HepG2 (cell line): ENCODE measurements around the gene VSIR. TPM values are rescaled to one million over a fixed set of nuclear protein-coding genes. Genes with fewer than 3 reads are reported as not detected.

ENCODE experiments used
- ATAC-seq: fragments of 200-7000 bp; cut with Tn5 transposase; 3 replicates; pipeline ENCODE4 v1.9.1; 2020; ENCODE audit warnings: mild to moderate bottlenecking, moderate library complexity
- BruUV-seq: library from RNA; stranded (reverse); fragments of 400-500 nt; replicated peaks from 2 replicates; lab custom pipeline; 2021; lab: Mats Ljungman, UMichigan
- CTCF ChIA-PET: fragments of 300-600 bp; formaldehyde crosslinking; extraction: SDS; loops from one replicate; lab custom pipeline; 2021; ENCODE audit warnings: low total read pairs, inconsistent platforms, low intra/inter-chr PET ratio; lab: Yijun Ruan, JAX
- POLR2A ChIA-PET: fragments of 350-600 bp; sonication (Branson Sonifier 250); formaldehyde crosslinking; loops from one replicate; lab custom pipeline; 2020; ENCODE audit warnings: antibody characterized with exemption, inconsistent platforms; lab: Yijun Ruan, JAX
- DNase-seq: peaks from one replicate; pipeline ENCODE4 v3.0.0-alpha.2; 2015; ENCODE audit warnings: low spot score
- FAIRE-seq: peaks from 3 replicates; lab custom pipeline; 2011; peaks lifted over from hg19 to GRCh38; lab: Jason Lieb, UNC
- H2AFZ ChIP-seq: one replicate; pipeline ENCODE4 v1.6.1; 2011; ENCODE audit warnings: low read length, inconsistent platforms
- H3K27ac ChIP-seq: fragments of 300-600 bp; 3 replicates; pipeline ENCODE4 v1.8.0; 2011; ENCODE audit warnings: mixed run types, mild to moderate bottlenecking, mixed read lengths, low read length, inconsistent platforms; ENCODE audit not compliant: insufficient read depth; ENCODE audit errors: extremely low read length
- H3K27me3 ChIP-seq, 2 experiments: fragments of 200-600 bp in 1 of 2; 2 replicates in 1 of 2; 3 replicates in 1 of 2; pipeline versions ENCODE4 v1.6.0 to v1.8.0; 2011; ENCODE audit warnings: low read length in 2 of 2, mild to moderate bottlenecking in 2 of 2, moderate library complexity in 2 of 2, inconsistent platforms in 1 of 2; ENCODE audit not compliant: insufficient read depth in 2 of 2, control insufficient read depth in 1 of 2
- H3K36me3 ChIP-seq, 2 experiments: fragments of 200-600 bp in 1 of 2; replicated peaks in 1 of 2; 2 replicates in 1 of 2; 3 replicates in 1 of 2; pipeline versions ENCODE4 v1.5.1 to v1.8.0; 2011; ENCODE audit warnings: low read length in 2 of 2, inconsistent platforms in 1 of 2; ENCODE audit not compliant: insufficient read depth in 2 of 2, control insufficient read depth in 1 of 2
- H3K4me1 ChIP-seq: 2 replicates; pipeline ENCODE4 v1.5.1; 2012; ENCODE audit warnings: low read length, inconsistent platforms; ENCODE audit not compliant: insufficient read depth
- H3K4me2 ChIP-seq: 2 replicates; pipeline ENCODE4 v1.6.0; 2011; ENCODE audit warnings: low read depth, low read length, inconsistent platforms
- H3K4me3 ChIP-seq, 3 experiments: fragments of 200-600 bp in 1 of 3; sonication (generic), shearing (Covaris generic) in 1 of 3; replicated peaks in 1 of 3; 2 replicates each; pipeline ENCODE4 v1.5.1; 2011 to 2016; ENCODE audit warnings: low read length in 3 of 3, inconsistent platforms in 2 of 3, low read depth in 2 of 3, mild to moderate bottlenecking in 2 of 3, control low read depth in 1 of 3, mixed read lengths in 1 of 3; ENCODE audit not compliant: insufficient read depth in 1 of 3
- H3K79me2 ChIP-seq: one replicate; pipeline ENCODE4 v1.6.1; 2011; ENCODE audit warnings: low read length, inconsistent platforms; ENCODE audit not compliant: insufficient read depth
- H3K9ac ChIP-seq: 2 replicates; pipeline ENCODE4 v1.6.0; 2011; ENCODE audit warnings: mild to moderate bottlenecking, low read depth, low read length, inconsistent platforms; ENCODE audit not compliant: insufficient read depth
- H3K9me3 ChIP-seq: 2 replicates; pipeline ENCODE4 v1.5.1; 2012; ENCODE audit warnings: mild to moderate bottlenecking, low read length
- H4K20me1 ChIP-seq: 2 replicates; pipeline ENCODE4 v1.6.0; 2011; ENCODE audit warnings: inconsistent platforms, mild to moderate bottlenecking, low read length, moderate library complexity; ENCODE audit not compliant: insufficient read depth
- BRCA1 ChIP-seq: sonication (generic); formaldehyde crosslinking; IDR thresholded peaks from 2 replicates; pipeline ENCODE4 v1.4.0; 2020; ENCODE audit warnings: missing genetic modification reagents
- IRF2 ChIP-seq: IDR thresholded peaks from 2 replicates; pipeline ENCODE4 v1.6.1; 2018; ENCODE audit warnings: missing genetic modification reagents, missing compliant biosample characterization
- KAT7 ChIP-seq: IDR thresholded peaks from 2 replicates; pipeline ENCODE4 v1.6.1; 2018; ENCODE audit warnings: borderline replicate concordance, missing compliant biosample characterization
- PRDM15 ChIP-seq: sonication (generic); formaldehyde crosslinking; IDR thresholded peaks from 2 replicates; pipeline ENCODE4 v1.4.0; 2020; ENCODE audit warnings: missing genetic modification reagents
- PRPF4 ChIP-seq: fragments of 200-400 bp; formaldehyde crosslinking; IDR thresholded peaks from 2 replicates; pipeline ENCODE4 v1.6.1; 2016; ENCODE audit warnings: low read length, low read depth; ENCODE audit not compliant: poor library complexity, severe bottlenecking
- PTBP1 ChIP-seq: fragments of 200-400 bp; formaldehyde crosslinking; IDR thresholded peaks from 2 replicates; pipeline ENCODE4 v1.6.1; 2018; ENCODE audit warnings: low read length, low read depth; ENCODE audit not compliant: poor library complexity, severe bottlenecking
- RCOR2 ChIP-seq: IDR thresholded peaks from 2 replicates; pipeline ENCODE4 v1.6.1; 2016; ENCODE audit warnings: missing biosample characterization, missing genetic modification reagents
- SETDB1 ChIP-seq: sonication (generic); formaldehyde crosslinking; IDR thresholded peaks from 2 replicates; pipeline ENCODE4 v1.5.1; 2020; ENCODE audit warnings: missing genetic modification reagents, mild to moderate bottlenecking, borderline replicate concordance
- SIN3B ChIP-seq: fragments of 150-350 bp; IDR thresholded peaks from 2 replicates; pipeline ENCODE4 v1.6.1; 2014; ENCODE audit warnings: low read length
- THAP7 ChIP-seq: sonication (generic); formaldehyde crosslinking; IDR thresholded peaks from 2 replicates; pipeline ENCODE4 v1.8.1; 2023; ENCODE audit warnings: mild to moderate bottlenecking, missing genetic modification reagents
- ZNF160 ChIP-seq: sonication (generic); formaldehyde crosslinking; IDR thresholded peaks from 2 replicates; pipeline ENCODE4 v1.8.0; 2022; ENCODE audit warnings: mild to moderate bottlenecking, inconsistent platforms, missing genetic modification reagents
- ZNF703 ChIP-seq: sonication (generic); formaldehyde crosslinking; IDR thresholded peaks from 2 replicates; pipeline ENCODE4 v1.5.1; 2020; ENCODE audit warnings: missing genetic modification reagents, mild to moderate bottlenecking, moderate library complexity, borderline replicate concordance
- ZNF790 ChIP-seq: sonication (generic); formaldehyde crosslinking; IDR thresholded peaks from 2 replicates; pipeline ENCODE4 v1.8.0; 2022; ENCODE audit warnings: missing genetic modification reagents, mild to moderate bottlenecking, borderline replicate concordance
- WGBS: methylation state at CpG from one replicate; pipeline ENCODE4 v1.1.6; 2017; ENCODE audit warnings: low lambda C conversion rate; 5-methylcytosine and 5-hydroxymethylcytosine counted together
- in situ Hi-C: cut with HindIII; loops from 2 replicates; pipeline ENCODE4 v1.10.0; 2017; ENCODE audit warnings: low pct_unique_long_range_greater_than_20kb; ENCODE audit not compliant: extremely low pct_ligation_motif_present
- intact Hi-C: fragments of 100-400 bp; cut with micrococcal nuclease; formaldehyde crosslinking; loops from one replicate; pipeline ENCODE4 v1.10.0; 2022; ENCODE audit not compliant: unreplicated experiment
- polyA plus RNA-seq, 8 experiments: library from polyadenylated mRNA; depleted of rRNA in 3 of 8; stranded (reverse) in 7 of 8; unstranded in 1 of 8; fragments of >200 nt; fragmentation: Illumina TruSeq in 4 of 8; extraction: Trizol in 4 of 8; gene quantifications; 2 replicates each; pipeline versions ENCODE4 v1.2.1 to v1.2.3, GENCODE V29; 2011 to 2016; ENCODE audit warnings: low read depth in 4 of 8, missing spikeins in 1 of 8, mixed read lengths in 1 of 8; ENCODE audit not compliant: insufficient read depth in 1 of 8
- total RNA-seq, 5 experiments: library from RNA; depleted of rRNA; stranded (reverse); fragments of >200 nt; fragmentation: Illumina TruSeq; extraction: Trizol; gene quantifications; 2 replicates each; pipeline ENCODE4 v1.2.3, GENCODE V29; 2016; ENCODE audit warnings: low read depth in 1 of 5
- TF ChIP-seq, protein P1 (sequence below): IDR thresholded peaks from 2 replicates; pipeline ENCODE4 v1.6.1; 2016; ENCODE audit warnings: missing compliant biosample characterization, missing genetic modification reagents, borderline replicate concordance
- TF ChIP-seq, protein P2 (sequence below), 2 experiments: fragments of 450-650 bp in 1 of 2; sonication (generic) in 1 of 2; formaldehyde crosslinking; IDR thresholded peaks; 2 replicates each; pipeline versions ENCODE4 v1.5.0 to v1.8.0; 2020 to 2022; ENCODE audit warnings: mild to moderate bottlenecking in 1 of 2, missing genetic modification reagents in 1 of 2

Gene VSIR
- total and polyA plus RNA-seq, 2 of the 13 experiments (the other 11 are each of a cell fraction or from before 2014, with no cell fraction given): 0.44 to 3.2 TPM

- TF ChIP-seq PRDM15 (no peak), SIN3B (no peak), BRCA1 (no peak), ZNF160 (CRISPR knock-in tag) (no peak), ZNF703 (CRISPR knock-in tag) (no peak), RCOR2 (no peak)
Observed at GRCh38 chr10:71799112-71799511, 25.8 kb upstream of the VSIR start (continued).

DNA sequence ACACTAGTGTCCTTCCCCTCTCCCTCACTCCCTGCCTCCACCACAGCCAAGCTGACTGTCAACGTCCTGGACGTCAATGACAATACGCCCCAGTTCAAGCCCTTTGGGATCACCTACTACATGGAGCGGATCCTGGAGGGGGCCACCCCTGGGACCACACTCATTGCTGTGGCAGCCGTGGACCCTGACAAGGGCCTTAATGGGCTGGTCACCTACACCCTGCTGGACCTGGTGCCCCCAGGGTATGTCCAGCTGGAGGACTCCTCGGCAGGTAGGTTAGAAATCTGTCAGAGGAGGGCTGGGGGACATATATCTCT is 24.9 kb upstream of the VSIR start:
- no peak for TF ChIP-seq SETDB1 (CRISPR knock-in tag)
- no peak for TF ChIP-seq IRF2 (CRISPR knock-in tag)
- TF ChIP-seq ZNF790 (CRISPR knock-in tag): no peak
- TF ChIP-seq, protein P1, sequence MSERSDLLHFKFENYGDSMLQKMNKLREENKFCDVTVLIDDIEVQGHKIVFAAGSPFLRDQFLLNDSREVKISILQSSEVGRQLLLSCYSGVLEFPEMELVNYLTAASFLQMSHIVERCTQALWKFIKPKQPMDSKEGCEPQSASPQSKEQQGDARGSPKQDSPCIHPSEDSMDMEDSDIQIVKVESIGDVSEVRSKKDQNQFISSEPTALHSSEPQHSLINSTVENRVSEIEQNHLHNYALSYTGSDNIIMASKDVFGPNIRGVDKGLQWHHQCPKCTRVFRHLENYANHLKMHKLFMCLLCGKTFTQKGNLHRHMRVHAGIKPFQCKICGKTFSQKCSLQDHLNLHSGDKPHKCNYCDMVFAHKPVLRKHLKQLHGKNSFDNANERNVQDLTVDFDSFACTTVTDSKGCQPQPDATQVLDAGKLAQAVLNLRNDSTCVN: no peak
- no peak for TF ChIP-seq PRPF4
- TF ChIP-seq, protein P2, sequence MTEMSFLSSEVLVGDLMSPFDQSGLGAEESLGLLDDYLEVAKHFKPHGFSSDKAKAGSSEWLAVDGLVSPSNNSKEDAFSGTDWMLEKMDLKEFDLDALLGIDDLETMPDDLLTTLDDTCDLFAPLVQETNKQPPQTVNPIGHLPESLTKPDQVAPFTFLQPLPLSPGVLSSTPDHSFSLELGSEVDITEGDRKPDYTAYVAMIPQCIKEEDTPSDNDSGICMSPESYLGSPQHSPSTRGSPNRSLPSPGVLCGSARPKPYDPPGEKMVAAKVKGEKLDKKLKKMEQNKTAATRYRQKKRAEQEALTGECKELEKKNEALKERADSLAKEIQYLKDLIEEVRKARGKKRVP (CRISPR knock-in tag; IDR thresholded peaks at IDR 0.05): no peak
- TF ChIP-seq KAT7 (CRISPR knock-in tag): no peak
- TF ChIP-seq THAP7: no peak
- no peak for TF ChIP-seq PTBP1
- Histone ChIP-seq H4K20me1 (no peaks in the 10 kb centered on the region), H3K4me1 (peaks cover 8% of the 10 kb centered on the region; the same call in 1 of the 2 replicates), H3K36me3 (no peaks in the 10 kb centered on the region), H3K9me3 (no peaks in the 10 kb centered on the region), H3K27me3 (peaks cover 0 to 3% of the 10 kb centered on the region in 2 experiments; a peak in 2 of 5 replicates), H3K9ac (no peak overlapping the region), H2AFZ (no peak overlapping the region), H3K79me2 (no peaks in the 10 kb centered on the region), H3K4me3 (no peak overlapping the region), H3K27ac (no peak overlapping the region), H3K4me2 (no peak overlapping the region)
- FAIRE-seq (no peak), DNase-seq (no peak), ATAC-seq (no peak)
- intact Hi-C loops (no loop called here), in situ Hi-C loops (no loop called here)
- WGBS: 26% methylated on average over 5 of the region's 6 CpGs
- CTCF ChIA-PET: no interaction called here
- no TSS peak for BruUV-seq
- POLR2A ChIA-PET: no interaction called here
